Caco-2 (cell line): Measurements from ENCODE around the gene RNF214. TPM values are rescaled to one million over a fixed set of nuclear protein-coding genes. Genes with fewer than 3 reads are reported as not detected.

ENCODE experiments used
- BruUV-seq: library from RNA; stranded (reverse); fragments of 400-500 nt; replicated peaks from 2 replicates; lab custom pipeline; 2021; lab: Mats Ljungman, UMichigan
- CTCF ChIA-PET: fragments of 300-600 bp; sonication (Branson Sonifier 250); formaldehyde crosslinking; loops from one replicate; lab custom pipeline; 2022; ENCODE audit warnings: antibody characterized with exemption; lab: Charles Lee
- POLR2A ChIA-PET: fragments of 300-600 bp; sonication (Branson Sonifier 250); formaldehyde crosslinking; loops from one replicate; lab custom pipeline; 2022; ENCODE audit warnings: antibody characterized with exemption; lab: Charles Lee
- DNase-seq, 2 experiments: peaks; one replicate each; pipeline versions ENCODE4 v3.0.0 to v3.0.0-alpha.2; 2020 to 2022
- H3K27me3 ChIP-seq: replicated peaks from 2 replicates; pipeline ENCODE4 v1.6.0; 2011; ENCODE audit warnings: low read length; ENCODE audit not compliant: control insufficient read depth, insufficient read depth
- H3K36me3 ChIP-seq: 2 replicates; pipeline ENCODE4 v1.5.1; 2011; ENCODE audit warnings: low read length; ENCODE audit not compliant: control insufficient read depth, insufficient read depth
- H3K4me1 ChIP-seq: fragments of 250-450 bp; sonication (Bioruptor Pico); 2 replicates; pipeline ENCODE4 v1.5.1; 2020; ENCODE audit warnings: mild to moderate bottlenecking
- H3K4me3 ChIP-seq: 2 replicates; pipeline ENCODE4 v1.5.1; 2011; ENCODE audit warnings: low read depth, mild to moderate bottlenecking, control low read depth, low read length
- H3K9me3 ChIP-seq: fragments of 250-450 bp; sonication (Bioruptor Pico); 2 replicates; pipeline ENCODE4 v1.5.1; 2020; ENCODE audit warnings: mild to moderate bottlenecking, moderate library complexity
- H3K27ac Mint-ChIP-seq: one replicate; pipeline ENCODE4 v1.8.0; 2022; ENCODE audit warnings: mixed read lengths; ENCODE audit not compliant: unreplicated experiment
- H3K27me3 Mint-ChIP-seq: one replicate; pipeline ENCODE4 v1.8.0; 2022; ENCODE audit warnings: mixed read lengths; ENCODE audit not compliant: insufficient read depth, unreplicated experiment
- H3K36me3 Mint-ChIP-seq: one replicate; pipeline ENCODE4 v1.8.0; 2022; ENCODE audit warnings: mild to moderate bottlenecking, mixed read lengths; ENCODE audit not compliant: insufficient read depth, unreplicated experiment
- H3K4me1 Mint-ChIP-seq: one replicate; pipeline ENCODE4 v1.8.0; 2022; ENCODE audit warnings: low read depth, mixed read lengths; ENCODE audit not compliant: unreplicated experiment
- H3K4me3 Mint-ChIP-seq: one replicate; pipeline ENCODE4 v1.8.0; 2022; ENCODE audit warnings: mild to moderate bottlenecking, moderate library complexity, mixed read lengths; ENCODE audit not compliant: unreplicated experiment
- H3K9me3 Mint-ChIP-seq: one replicate; pipeline ENCODE4 v1.8.0; 2022; ENCODE audit warnings: mixed read lengths; ENCODE audit not compliant: unreplicated experiment
- intact Hi-C: fragments of 100-400 bp; cut with micrococcal nuclease; formaldehyde crosslinking; loops from one replicate; pipeline ENCODE4 v1.10.0; 2022; ENCODE audit not compliant: unreplicated experiment
- total RNA-seq: library from RNA; stranded (reverse); gene quantifications from 2 replicates; pipeline ENCODE4 v1.2.3, GENCODE V29; 2022
- TF ChIP-seq, protein P1 (sequence below), 2 experiments: fragments of 200-600 bp in 1 of 2; IDR thresholded peaks; 1 replicate in 1 of 2; 2 replicates in 1 of 2; pipeline versions ENCODE4 v1.5.1 to v1.8.0; 2011 to 2022; ENCODE audit warnings: antibody characterized with exemption in 1 of 2, control low read depth in 1 of 2, inconsistent platforms in 1 of 2, low read depth in 1 of 2, low read length in 1 of 2, mild to moderate bottlenecking in 1 of 2, moderate library complexity in 1 of 2; ENCODE audit not compliant: insufficient read depth in 1 of 2, severe bottlenecking in 1 of 2, unreplicated experiment in 1 of 2

The RNF214 gene
- total RNA-seq, 1 experiment from 2014 or later, result 55.8 TPM

DNA sequence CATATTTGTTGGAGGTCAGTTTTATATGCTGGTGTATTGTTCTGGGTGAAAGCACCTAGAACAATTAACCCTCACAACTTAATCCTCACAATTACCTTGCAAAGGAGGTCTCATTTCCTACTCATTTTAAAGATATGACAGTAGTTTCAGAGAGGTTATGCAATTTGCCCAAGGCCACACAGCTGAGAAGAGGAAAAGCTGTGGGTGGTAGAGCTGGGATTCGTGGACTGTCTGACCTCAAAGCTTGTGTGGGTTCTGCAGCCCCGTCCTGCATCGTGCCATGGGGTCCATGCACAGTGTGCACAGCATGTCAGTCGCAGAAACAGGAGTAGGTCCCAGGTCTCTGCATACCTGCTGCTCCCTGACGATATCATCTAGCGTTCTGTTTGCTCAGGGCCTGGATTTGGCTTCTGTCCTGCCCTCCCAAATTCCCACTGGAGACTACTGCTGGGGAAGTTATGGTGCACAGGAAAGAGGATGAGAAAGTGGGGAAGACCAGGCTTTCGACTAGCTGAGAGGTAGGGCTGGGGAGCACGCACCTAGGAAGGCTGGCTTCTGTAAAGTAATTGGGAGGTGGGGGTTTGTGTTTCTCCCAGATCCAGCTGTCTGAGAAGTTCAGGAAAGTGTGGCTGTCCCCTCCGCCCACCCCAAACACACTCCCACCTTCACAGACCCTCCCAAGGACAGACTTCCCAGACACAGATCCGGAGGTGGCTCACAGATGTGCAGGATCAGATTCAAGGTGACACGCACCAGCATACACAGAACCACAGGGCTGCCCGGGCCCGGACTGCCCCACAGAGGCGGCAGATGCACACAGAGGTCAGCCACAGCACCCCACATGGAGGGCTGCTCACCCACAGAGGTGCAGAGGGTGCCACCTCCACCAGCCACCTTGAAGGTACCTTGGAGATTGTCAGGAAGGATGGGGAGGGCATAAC is 81.6 kb downstream of the RNF214 start:
- Histone ChIP-seq H3K36me3 (no peaks in the 10 kb centered on the region), H3K27me3 (no peaks in the 10 kb centered on the region), H3K9me3 (no peaks in the 10 kb centered on the region), H3K4me1 (peaks cover 7% of the 10 kb centered on the region), H3K4me3 (no peak overlapping the region)
- TF ChIP-seq, protein P1, sequence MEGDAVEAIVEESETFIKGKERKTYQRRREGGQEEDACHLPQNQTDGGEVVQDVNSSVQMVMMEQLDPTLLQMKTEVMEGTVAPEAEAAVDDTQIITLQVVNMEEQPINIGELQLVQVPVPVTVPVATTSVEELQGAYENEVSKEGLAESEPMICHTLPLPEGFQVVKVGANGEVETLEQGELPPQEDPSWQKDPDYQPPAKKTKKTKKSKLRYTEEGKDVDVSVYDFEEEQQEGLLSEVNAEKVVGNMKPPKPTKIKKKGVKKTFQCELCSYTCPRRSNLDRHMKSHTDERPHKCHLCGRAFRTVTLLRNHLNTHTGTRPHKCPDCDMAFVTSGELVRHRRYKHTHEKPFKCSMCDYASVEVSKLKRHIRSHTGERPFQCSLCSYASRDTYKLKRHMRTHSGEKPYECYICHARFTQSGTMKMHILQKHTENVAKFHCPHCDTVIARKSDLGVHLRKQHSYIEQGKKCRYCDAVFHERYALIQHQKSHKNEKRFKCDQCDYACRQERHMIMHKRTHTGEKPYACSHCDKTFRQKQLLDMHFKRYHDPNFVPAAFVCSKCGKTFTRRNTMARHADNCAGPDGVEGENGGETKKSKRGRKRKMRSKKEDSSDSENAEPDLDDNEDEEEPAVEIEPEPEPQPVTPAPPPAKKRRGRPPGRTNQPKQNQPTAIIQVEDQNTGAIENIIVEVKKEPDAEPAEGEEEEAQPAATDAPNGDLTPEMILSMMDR (IDR thresholded peaks at IDR 0.05; ENCODE audit: insufficient read depth in 1 of 2, low read depth in 1 of 2, low read length in 1 of 2, severe bottlenecking in 1 of 2, unreplicated experiment in 1 of 2), result no peak
- H3K36me3 Mint-ChIP-seq, result peaks cover 5% of the 10 kb centered on the region
- H3K27me3 Mint-ChIP-seq, result no peaks in the 10 kb centered on the region
- H3K27ac Mint-ChIP-seq, result no peak overlapping the region
- CTCF ChIA-PET, result interaction anchor here (1.8 kb wide), 1 partner anchor 500 kb away, joined by 4 read pairs; no protein-coding TSS in a partner anchor
- TSS peak; percentile 15 for BruUV-seq
- intact Hi-C loops, result no loop called here
- no peaks in the 10 kb centered on the region for H3K9me3 Mint-ChIP-seq
- peak overlapping the region; percentile 74 for H3K4me3 Mint-ChIP-seq
- DNase-seq, result no peak
- POLR2A ChIA-PET, result no interaction called here
- H3K4me1 Mint-ChIP-seq, result peaks cover 7% of the 10 kb centered on the region

DNA sequence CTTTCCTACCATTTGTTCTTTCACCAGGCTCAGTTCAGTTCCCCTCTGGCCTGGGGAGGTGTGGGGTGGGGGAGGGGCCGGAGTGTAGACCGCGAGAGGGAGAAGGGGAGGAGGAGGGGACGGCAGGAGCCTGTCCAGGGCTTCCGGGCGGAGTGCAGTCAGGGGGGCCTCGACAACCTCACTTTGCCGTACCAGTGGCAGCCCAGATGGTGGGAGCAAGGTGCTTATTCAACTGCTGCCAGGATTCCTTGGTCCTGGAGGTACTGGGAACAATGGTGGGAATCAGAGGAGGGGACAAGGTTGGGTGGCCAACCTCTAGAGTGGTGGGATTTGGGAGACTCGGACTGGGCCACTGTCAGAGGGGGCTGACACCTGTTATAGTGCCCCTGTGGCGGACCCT is 82.4 kb downstream of the RNF214 start:
- H3K4me3 ChIP-seq, result peak overlapping the region; percentile 0; the same call in 1 of the 2 replicates
- intact Hi-C loops, result no loop called here
- CTCF ChIA-PET, result interaction anchor here (1.8 kb wide), 1 partner anchor 501 kb away, joined by 4 read pairs; no protein-coding TSS in a partner anchor
- H3K27me3 ChIP-seq, result no peaks in the 10 kb centered on the region
- no TSS peak for BruUV-seq
- no peak for DNase-seq
- Mint-ChIP-seq H3K27me3 (no peaks in the 10 kb centered on the region), H3K4me1 (peaks cover 7% of the 10 kb centered on the region), H3K36me3 (peaks cover 5% of the 10 kb centered on the region), H3K9me3 (no peaks in the 10 kb centered on the region), H3K4me3 (peak overlapping the region; percentile 74), H3K27ac (no peak overlapping the region)
- H3K9me3 ChIP-seq, result no peaks in the 10 kb centered on the region
- peaks cover 7% of the 10 kb centered on the region for H3K4me1 ChIP-seq
- H3K36me3 ChIP-seq, result no peaks in the 10 kb centered on the region
- TF ChIP-seq, protein P1 (IDR thresholded peaks at IDR 0.05; ENCODE audit: insufficient read depth in 1 of 2, low read depth in 1 of 2, low read length in 1 of 2, severe bottlenecking in 1 of 2, unreplicated experiment in 1 of 2), result no peak
- POLR2A ChIA-PET, result no interaction called here
